Left lobe of liver (tissue), 2 donors: Measurements from ENCODE around the gene MEGF11. TPM values are rescaled to one million over a fixed set of nuclear protein-coding genes. Genes with fewer than 3 reads are reported as not detected.

Experiments
- ATAC-seq: fragments of 200-7000 bp; cut with Tn5 transposase; one replicate; pipeline ENCODE4 v1.9.1; 2020; ENCODE audit warnings: mild to moderate bottlenecking, moderate library complexity
- DNase-seq: peaks from one replicate; pipeline ENCODE4 v3.0.0-alpha.2; 2020; ENCODE audit warnings: low spot score
- total RNA-seq: library from RNA; stranded (reverse); gene quantifications from one replicate; pipeline ENCODE4 v1.2.1, GENCODE V29; 2021
- donor health status: DM: no; HTN: no; CAD: no; lungs with moderate emphysema.
- donor health status: DM: no; HTN: yes; CAD: no.

The MEGF11 gene
- total RNA-seq, 1 donor from 2014 or later, result not detected

DNA sequence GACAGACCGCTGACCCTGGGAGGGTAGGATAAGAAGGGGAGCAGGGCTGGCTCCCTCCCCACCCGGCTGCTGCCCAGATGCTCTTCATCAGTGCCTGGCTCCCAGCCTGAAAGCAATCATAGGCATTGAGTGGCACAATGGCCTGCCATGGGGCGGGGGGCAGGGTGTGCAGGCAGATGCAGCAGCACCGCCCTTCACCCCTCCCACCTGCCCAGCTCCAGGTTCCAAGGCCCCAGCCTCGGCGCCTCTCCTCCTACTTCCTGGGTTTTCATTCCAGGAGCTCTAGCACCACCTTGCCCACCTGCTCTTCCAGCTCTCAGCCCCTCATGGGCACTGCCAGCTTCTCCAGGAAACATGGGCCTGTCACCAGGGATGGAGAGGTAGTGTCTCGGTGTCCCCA is 101.7 kb downstream of the MEGF11 start:
- no peak for ATAC-seq

GRCh38 chr15:66149871-66150270 is 103.7 kb downstream of the MEGF11 start:
- no peak for DNase-seq

More for the DNA sequence above, 101.7 kb downstream of the MEGF11 start:
- DNase-seq, result no peak

DNA sequence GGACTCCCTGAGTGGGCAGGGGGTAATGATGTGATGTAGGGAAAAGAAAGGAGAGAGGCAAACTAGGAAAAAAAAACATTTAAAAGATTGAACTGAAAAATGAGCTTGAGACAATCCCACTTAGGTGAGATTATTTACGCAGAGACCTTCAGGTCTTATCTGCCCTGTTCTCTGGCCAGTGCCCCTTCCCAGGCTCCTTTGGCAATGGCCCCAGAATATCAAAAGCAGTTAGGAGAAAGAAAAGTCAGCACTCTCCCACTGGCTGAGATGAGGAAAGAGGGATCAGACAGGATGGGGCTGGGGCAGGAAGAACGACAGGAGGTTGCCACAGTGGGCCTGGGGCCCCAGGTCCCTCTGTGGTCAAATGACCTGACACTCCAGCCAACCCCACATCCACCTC is 105.4 kb downstream of the MEGF11 start:
- DNase-seq, result no peak
- ATAC-seq, result no peak

More at GRCh38 chr15:66149871-66150270, 103.7 kb downstream of the MEGF11 start:
- no peak for ATAC-seq

DNA sequence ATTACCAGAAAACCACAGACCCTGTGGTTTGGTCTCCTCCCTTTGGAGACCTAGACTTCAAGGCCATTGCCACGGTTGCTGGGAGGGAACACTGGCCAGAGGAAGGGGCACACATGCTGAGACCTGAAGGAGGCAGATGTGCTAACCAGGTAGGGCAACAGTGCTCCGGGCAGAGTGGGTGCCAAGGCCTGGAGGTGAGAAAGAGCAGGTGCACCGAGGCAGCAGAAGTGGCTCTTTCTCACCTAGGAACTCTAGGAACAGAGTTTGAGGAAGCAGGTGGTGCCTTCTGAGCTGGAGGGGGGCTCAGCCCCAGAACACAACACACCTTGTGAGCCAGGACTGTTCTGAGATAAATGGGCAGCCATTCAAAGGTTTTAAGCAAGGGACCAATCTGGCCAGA is 106.1 kb downstream of the MEGF11 start:
- ATAC-seq (no peak), DNase-seq (no peak)

DNA sequence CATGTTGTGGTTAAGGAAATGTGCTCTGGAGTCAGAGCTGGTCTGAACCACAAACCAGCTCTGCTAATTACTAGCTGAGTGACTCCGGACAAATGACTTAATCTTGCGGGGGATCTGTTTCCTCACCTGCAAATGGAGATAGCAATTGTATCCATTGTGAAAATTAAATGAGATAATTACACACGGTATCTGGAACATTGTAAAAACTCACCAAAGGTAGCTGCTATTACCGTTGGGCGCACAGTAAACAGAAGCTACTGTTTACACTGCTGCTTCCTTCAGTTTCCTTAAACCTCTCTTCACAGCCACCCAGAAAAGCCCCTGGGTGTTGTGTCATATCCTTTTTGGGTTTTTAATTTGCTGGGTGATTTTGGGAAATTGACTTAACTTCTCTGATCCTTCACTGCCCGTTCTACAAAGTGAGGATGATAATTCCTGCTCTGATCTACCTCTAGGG is 107.8 kb downstream of the MEGF11 start:
- DNase-seq, result no peak
- no peak for ATAC-seq

DNA sequence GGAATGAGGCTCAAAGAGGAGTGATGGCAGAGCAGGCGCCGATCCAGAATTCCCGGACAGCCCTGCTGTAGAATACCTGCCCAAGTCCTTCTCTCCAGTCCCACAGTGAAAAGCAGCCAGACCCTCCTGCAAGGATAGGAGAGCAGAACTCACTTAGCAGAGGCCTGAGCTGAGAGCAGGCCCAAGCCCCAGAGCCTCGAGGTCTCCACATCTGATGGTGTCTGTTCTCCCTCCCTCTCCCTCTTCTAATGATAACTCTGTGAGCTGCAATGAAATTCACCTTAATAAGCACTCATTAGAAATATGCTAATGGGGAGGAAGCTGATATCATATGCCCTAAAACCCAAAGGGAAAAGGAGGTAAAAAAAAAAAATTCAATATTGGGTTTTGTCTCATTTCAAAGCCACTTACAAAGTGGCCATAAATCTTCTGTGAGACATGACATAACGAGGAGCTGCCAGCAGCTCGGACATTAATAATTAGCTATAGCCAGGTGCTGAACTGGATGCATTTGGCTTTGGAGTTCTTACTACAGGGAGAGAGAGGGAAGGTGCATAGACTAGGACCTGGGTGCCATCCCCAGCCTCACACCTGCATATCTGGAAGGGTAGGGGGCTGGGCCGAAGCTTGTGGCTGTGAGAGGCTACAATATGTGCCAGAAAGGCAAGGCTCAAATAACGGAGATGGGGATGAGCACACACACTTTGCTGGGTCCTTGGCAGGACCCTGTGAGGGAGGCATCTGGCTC is 108.4 kb downstream of the MEGF11 start:
- no peak for ATAC-seq
- DNase-seq, result no peak

GRCh38 chr15:66142285-66142684 is 111.3 kb downstream of the MEGF11 start:
- DNase-seq (no peak), ATAC-seq (no peak)

- DNase-seq (no peak), ATAC-seq (no peak)
Observed at GRCh38 chr15:66139591-66140207, 113.9 kb downstream of the MEGF11 start.

DNA sequence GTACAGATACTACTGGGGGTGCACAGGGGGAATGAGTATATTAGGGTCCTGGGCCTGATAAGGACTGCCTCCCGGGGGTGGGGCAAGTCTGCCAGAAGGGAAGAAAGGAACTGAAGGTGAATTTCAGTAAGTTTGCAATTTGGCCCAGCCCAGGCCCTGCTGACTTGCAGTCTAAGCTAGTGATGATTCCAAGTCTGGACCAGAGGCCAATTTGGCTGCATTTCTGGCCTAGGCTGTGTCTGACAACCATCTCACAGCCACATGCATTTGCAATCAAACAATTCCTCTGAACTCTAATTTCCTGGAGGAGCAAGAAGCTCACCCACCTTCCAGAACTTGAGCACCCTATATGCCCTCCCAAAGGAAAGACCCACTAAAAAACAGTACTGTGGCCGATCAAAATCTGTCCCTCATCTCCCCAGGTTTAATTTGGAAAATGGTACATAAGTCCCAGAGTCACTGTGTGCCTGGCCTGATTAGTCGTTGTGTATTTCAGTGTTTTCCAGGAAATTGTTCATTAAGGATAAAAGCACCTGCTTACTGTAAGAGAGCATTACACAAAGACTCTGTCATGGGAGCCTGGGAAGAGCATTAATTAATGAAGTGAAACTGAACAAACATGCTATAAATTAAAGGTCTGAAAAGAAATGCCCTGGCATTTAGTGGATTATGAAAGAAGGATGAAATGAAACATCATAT is 114.5 kb downstream of the MEGF11 start:
- no peak for DNase-seq
- ATAC-seq, result no peak

DNA sequence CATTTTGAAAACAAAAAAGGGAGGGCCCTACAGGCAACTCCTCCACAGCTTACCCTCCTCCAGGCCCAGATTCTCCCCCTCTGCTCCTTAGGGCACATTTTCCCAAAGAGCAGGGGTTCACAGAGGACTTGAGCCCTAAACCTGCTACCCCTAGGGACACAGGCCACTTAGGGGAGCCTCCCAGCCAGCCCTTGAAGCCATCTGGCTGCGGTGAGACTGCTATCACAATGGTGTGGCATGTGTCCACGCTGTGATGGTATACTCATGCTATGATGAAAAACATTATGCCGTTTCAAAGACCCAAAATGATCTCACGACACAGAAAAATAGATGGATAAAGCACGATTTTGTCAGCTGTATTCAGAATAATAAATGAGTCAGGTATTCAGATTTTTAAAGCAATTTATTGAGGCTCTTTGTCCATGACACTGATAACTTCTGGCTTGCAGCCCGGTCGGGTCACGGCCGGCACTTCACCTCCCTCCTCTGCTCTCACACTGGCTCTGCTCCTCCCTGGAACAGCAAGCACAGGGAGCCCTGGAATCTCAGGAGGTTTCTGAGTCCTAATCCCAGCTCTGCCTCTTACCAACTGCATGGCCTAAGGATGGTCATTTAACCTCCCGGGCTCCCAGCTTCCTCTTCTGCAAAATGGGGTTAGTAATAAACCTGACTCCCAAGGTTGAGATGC is 115.3 kb downstream of the MEGF11 start:
- ATAC-seq, result no peak

DNA sequence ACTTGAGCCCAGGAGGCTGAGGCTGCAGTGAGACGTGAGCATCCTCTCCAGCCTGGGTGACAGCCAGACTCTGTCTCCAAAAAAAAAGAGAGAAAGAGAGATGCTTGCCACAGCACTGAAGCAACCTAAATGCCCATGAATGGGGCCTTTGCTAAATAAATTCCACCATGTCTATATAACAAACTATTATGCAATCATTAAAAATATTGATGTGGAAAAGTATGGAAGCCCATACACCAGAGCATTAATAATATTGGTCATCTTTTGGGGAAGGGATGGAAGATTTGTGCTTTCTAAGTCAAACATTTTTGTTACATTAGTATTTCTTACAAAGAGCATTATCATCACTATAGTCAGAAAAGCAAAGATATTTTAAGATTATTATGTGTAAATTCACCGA is 116.6 kb downstream of the MEGF11 start:
- no peak for DNase-seq
- ATAC-seq, result no peak

More for the DNA sequence above, 115.3 kb downstream of the MEGF11 start:
- no peak for DNase-seq

DNA sequence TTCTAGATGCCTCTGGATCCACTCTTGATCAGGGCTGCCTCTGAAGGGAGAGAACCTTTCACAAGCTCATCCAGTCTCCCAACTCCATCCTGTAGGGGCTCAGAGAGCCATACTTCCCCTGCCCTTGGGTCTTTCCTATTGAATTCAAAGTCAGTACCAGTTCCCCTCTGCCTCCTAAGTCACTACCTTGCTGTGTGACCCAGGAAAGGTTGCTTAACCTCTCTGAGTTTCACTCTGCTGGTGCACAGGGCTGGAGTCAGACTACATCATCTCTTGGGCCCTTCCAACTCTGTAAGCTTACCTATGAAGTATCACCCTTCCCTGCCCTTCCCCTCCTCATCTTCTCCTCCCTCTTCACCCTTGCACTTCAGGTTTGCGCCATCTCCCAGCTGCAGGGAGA is 117.9 kb downstream of the MEGF11 start:
- ATAC-seq (no peak), DNase-seq (no peak)

DNA sequence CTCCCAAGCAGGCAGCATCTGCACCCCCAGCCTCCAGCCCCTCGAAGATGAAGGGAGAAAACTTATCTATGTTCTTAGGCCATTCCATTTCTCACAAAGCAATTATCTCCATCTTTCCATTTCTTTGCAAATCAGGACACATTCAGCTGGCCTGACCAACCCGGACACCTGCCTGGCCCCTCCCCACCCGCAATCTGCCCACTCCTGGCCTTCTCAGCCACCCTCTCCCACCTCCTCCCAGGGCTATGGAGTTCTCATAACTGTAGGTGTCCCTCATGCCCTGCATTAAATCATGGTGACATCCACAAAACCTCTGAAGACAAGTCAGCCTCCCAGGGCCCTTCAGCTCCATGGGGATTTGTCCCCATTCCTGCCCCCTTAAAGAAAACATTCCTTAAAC is 119.3 kb downstream of the MEGF11 start:
- ATAC-seq (no peak), DNase-seq (no peak)

- ATAC-seq (no peak), DNase-seq (no peak)
Observed at GRCh38 chr15:66133247-66133885, 120.2 kb downstream of the MEGF11 start.

DNA sequence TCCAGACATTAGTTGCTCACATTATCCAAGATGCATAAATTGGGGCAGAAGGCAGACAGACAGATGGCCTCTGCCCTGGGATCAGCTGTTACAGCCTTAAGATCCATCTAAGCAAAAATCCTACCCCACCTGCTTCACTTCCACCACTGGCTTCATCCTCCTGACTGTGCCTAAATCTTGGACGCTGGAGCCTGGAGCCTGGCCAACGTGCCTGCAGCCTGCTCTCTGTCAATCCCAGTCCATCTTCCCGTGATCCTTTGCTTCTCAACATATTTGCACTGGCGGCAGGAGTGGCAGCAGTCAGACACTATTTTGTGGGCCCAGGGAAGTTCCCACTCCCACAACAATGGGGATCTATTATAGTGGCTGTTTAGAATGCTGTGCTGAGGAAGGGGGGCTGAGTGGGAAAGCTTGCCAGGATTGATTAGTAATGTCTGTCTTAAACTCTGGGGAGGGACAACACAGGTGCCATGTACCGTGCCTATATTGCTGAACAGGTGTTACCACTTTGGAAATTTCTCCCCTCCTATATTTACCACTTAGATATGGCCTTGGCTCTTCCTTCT is 121.2 kb downstream of the MEGF11 start:
- DNase-seq, result no peak
- peak; percentile 29 for ATAC-seq

GRCh38 chr15:66131831-66132230 is 121.7 kb downstream of the MEGF11 start:
- ATAC-seq, result no peak
- no peak for DNase-seq

- no peak for DNase-seq
Observed at GRCh38 chr15:66131200-66131599, 122.3 kb downstream of the MEGF11 start.

DNA sequence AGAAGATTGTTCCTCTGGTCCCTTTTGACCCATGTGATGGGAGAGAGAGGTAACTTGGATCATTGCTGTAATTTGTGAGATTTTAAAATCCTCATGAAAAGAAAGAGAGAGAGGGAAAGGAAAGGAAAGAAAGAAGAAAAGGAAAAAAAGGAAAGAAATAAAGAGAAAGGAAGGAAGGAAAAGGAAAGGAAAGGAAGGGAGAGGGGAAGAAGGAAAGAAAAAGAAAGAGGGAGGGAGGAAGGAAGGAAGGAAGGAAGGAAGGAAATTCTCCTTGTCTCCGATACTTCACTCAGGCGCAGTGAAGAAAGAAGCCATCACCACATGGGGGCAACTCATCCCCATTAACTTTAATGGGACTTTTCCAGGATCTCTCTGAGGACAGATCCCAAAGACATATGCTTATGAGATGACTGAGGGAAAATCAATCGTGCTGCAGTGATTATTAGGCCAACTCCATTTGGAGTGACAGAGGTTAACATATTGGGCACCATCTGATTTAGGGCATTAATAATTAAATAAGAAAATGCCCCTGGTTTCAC is 123.0 kb downstream of the MEGF11 start:
- ATAC-seq (no peak), DNase-seq (no peak)

More at GRCh38 chr15:66131200-66131599, 122.3 kb downstream of the MEGF11 start:
- no peak for ATAC-seq

GRCh38 chr15:66129586-66129985 is 124.0 kb downstream of the MEGF11 start:
- DNase-seq, result no peak
- ATAC-seq, result no peak

DNA sequence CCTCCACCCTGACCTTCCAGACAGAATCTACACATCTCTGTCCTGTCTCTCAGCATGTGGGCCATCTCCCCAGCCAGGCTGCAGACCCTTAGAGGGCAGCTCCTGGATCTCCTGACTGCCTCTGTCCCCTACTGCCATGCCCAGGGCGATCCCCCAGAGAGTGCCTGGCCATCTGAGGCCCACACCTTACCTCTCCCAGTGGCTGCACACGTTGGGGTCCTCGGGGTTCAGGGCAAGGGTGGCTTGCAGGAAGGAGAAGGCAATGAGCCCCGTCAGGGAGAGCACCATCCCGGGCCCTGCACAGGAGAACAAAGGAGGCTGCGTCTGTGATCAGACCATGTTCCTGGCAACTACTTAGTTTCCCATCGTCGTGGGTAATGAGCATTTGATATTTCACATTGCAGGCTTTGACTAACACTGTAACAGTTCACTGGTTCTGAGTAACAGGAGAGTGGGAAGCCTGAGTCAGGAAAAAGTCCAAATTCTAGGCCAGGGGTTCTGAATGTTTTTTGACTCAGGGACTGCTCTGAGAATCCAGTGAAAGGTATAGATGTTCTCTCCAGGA is 125.4 kb downstream of the MEGF11 start:
- no peak for ATAC-seq
- DNase-seq, result no peak
